Kidney tubule cell (primary cell): ENCODE measurements around the gene DSP.

Experiments used
- DNase-seq: peaks from one replicate; pipeline ENCODE4 v3.0.0-alpha.2; 2018; ENCODE audit warnings: low spot score

DSP gene

GRCh38 chr6:7559651-7560385 is 18.3 kb downstream of the DSP start:
- no peak for DNase-seq

GRCh38 chr6:7561153-7561964 is 19.9 kb downstream of the DSP start:
- peak; percentile 61 for DNase-seq

GRCh38 chr6:7562769-7563168 is 21.3 kb downstream of the DSP start:
- DNase-seq = no peak

- DNase-seq = no peak
These were observed 24.6 kb downstream of the DSP start for GRCh38 chr6:7566107-7566506.

- no peak for DNase-seq
These were observed 25.2 kb downstream of the DSP start for GRCh38 chr6:7566617-7567173.

GRCh38 chr6:7568021-7568420 is 26.6 kb downstream of the DSP start:
- no peak for DNase-seq

GRCh38 chr6:7569082-7569481 is 27.6 kb downstream of the DSP start:
- no peak for DNase-seq

- no peak for DNase-seq
These were observed 30.9 kb downstream of the DSP start for GRCh38 chr6:7572213-7572943.

- no peak for DNase-seq
These were observed 33.0 kb downstream of the DSP start for GRCh38 chr6:7574500-7574899.

- no peak for DNase-seq
These were observed 37.0 kb downstream of the DSP start for GRCh38 chr6:7578516-7578915.

GRCh38 chr6:7578931-7579330 is 37.5 kb downstream of the DSP start:
- no peak for DNase-seq

- no peak for DNase-seq
These were observed 38.4 kb downstream of the DSP start for GRCh38 chr6:7579851-7580250.

GRCh38 chr6:7580537-7580926 is 39.1 kb downstream of the DSP start:
- DNase-seq = no peak

GRCh38 chr6:7580927-7581618 is 39.6 kb downstream of the DSP start:
- DNase-seq = peak; percentile 60

- no peak for DNase-seq
These were observed 43.9 kb downstream of the DSP start for GRCh38 chr6:7585287-7585930.

- DNase-seq = peak; percentile 56
These were observed 46.2 kb downstream of the DSP start for GRCh38 chr6:7587631-7588100.

GRCh38 chr6:7588506-7588905 is 47.0 kb downstream of the DSP start:
- DNase-seq = no peak

GRCh38 chr6:7589221-7589620 is 47.8 kb downstream of the DSP start:
- no peak for DNase-seq

GRCh38 chr6:7589949-7590917 is 48.8 kb downstream of the DSP start, which contains the start of gene SNRNP48:
Gene SNRNP48, plus strand, starts transcription at chr6:7590198. Its CDS starts 60 bp downstream, at chr6:7590258.
- peak; percentile 93 for DNase-seq

- DNase-seq = peak; percentile 24
These were observed 49.4 kb downstream of the DSP start for GRCh38 chr6:7590918-7591302.
